OCI-LY1 (cell line): ENCODE measurements around the gene SMCHD1.

Source experiments
- CTCF ChIP-seq: fragments of 200-600 bp; sonication (generic), shearing (Covaris generic); IDR thresholded peaks from 2 replicates; pipeline ENCODE4 v1.5.1; 2017; ENCODE audit warnings: mild to moderate bottlenecking, antibody characterized with exemption, low read length, moderate library complexity, mixed read lengths
- EZH2 ChIP-seq: fragments of 200-600 bp; sonication (generic), shearing (Covaris generic); IDR thresholded peaks from 2 replicates; pipeline ENCODE4 v1.8.0; 2017; ENCODE audit warnings: borderline replicate concordance, mixed run types, mild to moderate bottlenecking, antibody characterized with exemption, low read length, moderate library complexity, mixed read lengths

- TF ChIP-seq CTCF, result no peak
- TF ChIP-seq EZH2, result no peak
Measured at GRCh38 chr18:2714140-2714539, 58.6 kb downstream of the SMCHD1 start.
